Liver (tissue), 9 donors: ENCODE measurements around the gene SUSD5. TPM values are rescaled to one million over a fixed set of nuclear protein-coding genes. Genes with fewer than 3 reads are reported as not detected.

Experiments
- DNase-seq: peaks from one replicate; pipeline ENCODE4 v3.0.0-alpha.2; 2017; ENCODE audit warnings: low spot score
- H3K27ac ChIP-seq, 2 donors: one replicate each; pipeline ENCODE4 v1.7.0; 2013; ENCODE audit warnings: inconsistent platforms in 2 of 2, low read length in 2 of 2, control low read depth in 1 of 2, low read depth in 1 of 2, mild to moderate bottlenecking in 1 of 2
- H3K27me3 ChIP-seq, 4 donors: one replicate each; pipeline versions ENCODE4 v1.6.1 to v1.7.0; 2013; ENCODE audit warnings: low read length in 3 of 4, inconsistent platforms in 1 of 4, mild to moderate bottlenecking in 1 of 4, moderate library complexity in 1 of 4; ENCODE audit not compliant: control insufficient read depth in 4 of 4, insufficient read depth in 4 of 4
- H3K36me3 ChIP-seq, 4 donors: one replicate each; pipeline versions ENCODE4 v1.6.1 to v1.7.0; 2013; ENCODE audit warnings: low read length in 3 of 4, mild to moderate bottlenecking in 3 of 4, low read depth in 1 of 4, moderate library complexity in 1 of 4; ENCODE audit not compliant: control insufficient read depth in 4 of 4, insufficient read depth in 3 of 4
- H3K4me1 ChIP-seq, 4 donors: one replicate each; pipeline versions ENCODE4 v1.6.1 to v1.7.0; 2013; ENCODE audit warnings: low read length in 3 of 4, mild to moderate bottlenecking in 3 of 4, moderate library complexity in 1 of 4; ENCODE audit not compliant: control insufficient read depth in 4 of 4, insufficient read depth in 4 of 4
- H3K4me3 ChIP-seq, 3 donors: one replicate each; pipeline versions ENCODE4 v1.6.1 to v1.7.0; 2013; ENCODE audit warnings: low read length in 3 of 3, control low read depth in 1 of 3, low read depth in 1 of 3, mild to moderate bottlenecking in 1 of 3
- H3K9ac ChIP-seq, 2 donors: one replicate each; pipeline ENCODE4 v1.7.0; 2013; ENCODE audit warnings: low read length in 2 of 2, mild to moderate bottlenecking in 2 of 2, moderate library complexity in 2 of 2, control low read depth in 1 of 2, low read depth in 1 of 2
- H3K9me3 ChIP-seq, 4 donors: one replicate each; pipeline versions ENCODE4 v1.6.1 to v1.7.0; 2013; ENCODE audit warnings: low read length in 3 of 4; ENCODE audit not compliant: control insufficient read depth in 4 of 4
- ATF3 ChIP-seq: IDR thresholded peaks from 2 replicates; pipeline ENCODE4 v1.6.1; 2016; ENCODE audit warnings: antibody characterized with exemption
- CTCF ChIP-seq: fragments of 150-350 bp; IDR thresholded peaks from 2 replicates; pipeline ENCODE4 v1.5.1; 2017; ENCODE audit warnings: improper control_type of control experiment, low read depth, low read length; ENCODE audit not compliant: missing input control
- EGR1 ChIP-seq, 2 donors: IDR thresholded peaks; 2 replicates each; pipeline ENCODE4 v1.6.1; 2016 to 2018; ENCODE audit warnings: antibody characterized with exemption in 2 of 2, low read depth in 2 of 2
- FOXA1 ChIP-seq: IDR thresholded peaks from 2 replicates; pipeline ENCODE4 v1.6.1; 2016; ENCODE audit warnings: antibody characterized with exemption
- FOXA2 ChIP-seq: IDR thresholded peaks from 2 replicates; pipeline ENCODE4 v1.6.1; 2016; ENCODE audit warnings: antibody characterized with exemption
- GABPA ChIP-seq, 2 donors: IDR thresholded peaks in 1 of 2; conservative IDR thresholded peaks in 1 of 2; 2 replicates each; pipeline ENCODE4 v1.6.1; 2016; ENCODE audit warnings: antibody characterized with exemption in 2 of 2, mild to moderate bottlenecking in 1 of 2, moderate library complexity in 1 of 2
- HNF4A ChIP-seq, 2 donors: conservative IDR thresholded peaks; 2 replicates each; pipeline ENCODE4 v1.6.1; 2016; ENCODE audit warnings: antibody characterized with exemption in 2 of 2, mild to moderate bottlenecking in 2 of 2
- HNF4G ChIP-seq: IDR thresholded peaks from 2 replicates; pipeline ENCODE4 v1.6.1; 2016; ENCODE audit warnings: antibody characterized with exemption
- JUND ChIP-seq, 2 donors: IDR thresholded peaks; 2 replicates each; pipeline ENCODE4 v1.6.1; 2016; ENCODE audit warnings: antibody characterized with exemption in 2 of 2
- MAX ChIP-seq: IDR thresholded peaks from 2 replicates; pipeline ENCODE4 v1.6.1; 2016; ENCODE audit warnings: antibody characterized with exemption
- NR2F2 ChIP-seq: IDR thresholded peaks from 2 replicates; pipeline ENCODE4 v1.6.1; 2016; ENCODE audit warnings: antibody characterized with exemption
- RAD21 ChIP-seq, 2 donors: IDR thresholded peaks; 2 replicates each; pipeline ENCODE4 v1.6.1; 2016; ENCODE audit warnings: antibody characterized with exemption in 2 of 2, mild to moderate bottlenecking in 2 of 2
- REST ChIP-seq: IDR thresholded peaks from 2 replicates; pipeline ENCODE4 v1.6.1; 2016; ENCODE audit warnings: antibody characterized with exemption, mild to moderate bottlenecking
- RXRA ChIP-seq, 2 donors: IDR thresholded peaks; 2 replicates each; pipeline ENCODE4 v1.6.1; 2017 to 2018; ENCODE audit warnings: antibody characterized with exemption in 2 of 2, mild to moderate bottlenecking in 1 of 2
- SP1 ChIP-seq: IDR thresholded peaks from 2 replicates; pipeline ENCODE4 v1.6.1; 2018; ENCODE audit warnings: antibody characterized with exemption, mild to moderate bottlenecking
- TAF1 ChIP-seq: conservative IDR thresholded peaks from 2 replicates; pipeline ENCODE4 v1.6.1; 2016; ENCODE audit warnings: antibody characterized with exemption, mild to moderate bottlenecking
- YY1 ChIP-seq: IDR thresholded peaks from 2 replicates; pipeline ENCODE4 v1.6.1; 2016; ENCODE audit warnings: antibody characterized with exemption, mild to moderate bottlenecking
- ZBTB33 ChIP-seq: IDR thresholded peaks from 2 replicates; pipeline ENCODE4 v1.6.1; 2016; ENCODE audit warnings: antibody characterized with exemption
- WGBS: extraction: QIAGEN DNeasy Blood & Tissue Kit; methylation state at CpG from one replicate; pipeline ENCODE4 v1.1.7; 2013; 5-methylcytosine and 5-hydroxymethylcytosine counted together
- polyA plus RNA-seq, 2 donors: library from polyadenylated mRNA; stranded (reverse) in 1 of 2; unstranded in 1 of 2; fragments of 200-250 nt in 1 of 2; fragments of >200 nt in 1 of 2; fragmentation: Nextera tagmentation in 1 of 2; extraction: Ambion mirVana in 1 of 2; gene quantifications; one replicate each; pipeline versions ENCODE4 v1.2.1 to v1.2.3, GENCODE V29; 2013 to 2015
- total RNA-seq, 2 donors: library from RNA; depleted of rRNA; stranded (reverse); fragments of >200 nt; gene quantifications; one replicate each; pipeline ENCODE4 v1.2.3, GENCODE V29; 2014
- donor health status: healthy.
- donor health status: healthy.
- donor health status: healthy.
- donor health status: healthy.
- donor health status: healthy.

The SUSD5 gene
- total and polyA plus RNA-seq, 4 donors: 0.08 to 0.21 (median 0.18) TPM

- Histone ChIP-seq H3K9ac (no peak overlapping the region), H3K36me3 (no peaks in the 10 kb centered on the region), H3K27ac (no peak overlapping the region), H3K9me3 (no peaks in the 10 kb centered on the region), H3K27me3 (no peaks in the 10 kb centered on the region), H3K4me3 (no peak overlapping the region), H3K4me1 (peaks cover 0 to 6% (median 3%) of the 10 kb centered on the region in 4 donors)
- no peak for DNase-seq
- TF ChIP-seq HNF4G: no peak
- TF ChIP-seq RAD21 (IDR thresholded peaks at IDR 0.05): no peak
- TF ChIP-seq REST: no peak
- TF ChIP-seq NR2F2: no peak
- TF ChIP-seq FOXA1: no peak
- TF ChIP-seq SP1: no peak
- TF ChIP-seq ZBTB33: no peak
- TF ChIP-seq MAX: no peak
- no peak for TF ChIP-seq RXRA (IDR thresholded peaks at IDR 0.05)
- no peak for TF ChIP-seq EGR1 (IDR thresholded peaks at IDR 0.05; ENCODE audit: low read depth in 2 of 2)
- no peak for TF ChIP-seq CTCF
- TF ChIP-seq FOXA2: no peak
- no peak for TF ChIP-seq GABPA (IDR thresholded peaks at IDR 0.05 in 1 of 2, conservative IDR thresholded peaks at IDR 0.05 in 1 of 2)
- TF ChIP-seq YY1: no peak
- TF ChIP-seq TAF1: no peak
- no peak for TF ChIP-seq HNF4A (conservative IDR thresholded peaks at IDR 0.05)
- TF ChIP-seq ATF3: no peak
- no peak for TF ChIP-seq JUND (IDR thresholded peaks at IDR 0.05)
- 98% methylated on average over 3 of the region's 3 CpGs for WGBS
These were observed 115.6 kb downstream of the SUSD5 start for GRCh38 chr3:33103034-33103433.
